ELF-1 (cell line): ENCODE data around the gene UNC5A.
A peak's percentile ranks its signal among the peaks of the same experiment; 100 is the strongest.

Experiments
- DNase-seq: peaks from one replicate; pipeline ENCODE4 v3.0.0-alpha.2; 2016; ENCODE audit warnings: low read depth, low spot score

The UNC5A gene

GRCh38 chr5:176800024-176800423 is 10.3 kb upstream of the UNC5A start:
- no peak for DNase-seq

- DNase-seq: no peak
Measured at GRCh38 chr5:176802116-176802784, 8.1 kb upstream of the UNC5A start.

GRCh38 chr5:176803068-176803942 is 7.1 kb upstream of the UNC5A start:
- DNase-seq: no peak

- peak; percentile 62 for DNase-seq
Measured at GRCh38 chr5:176803943-176804498, 6.3 kb upstream of the UNC5A start.

- DNase-seq: no peak
Measured at GRCh38 chr5:176806137-176806536, 4.2 kb upstream of the UNC5A start.

GRCh38 chr5:176809544-176810080 is 747 bp upstream of the UNC5A start:
- peak; percentile 43 for DNase-seq

- no peak for DNase-seq
Measured at GRCh38 chr5:176810687-176811501, 535 bp downstream of the UNC5A start.

GRCh38 chr5:176812269-176813259 is 2.2 kb downstream of the UNC5A start:
- DNase-seq: peak; percentile 68

- no peak for DNase-seq
Measured at GRCh38 chr5:176813587-176814312, 3.4 kb downstream of the UNC5A start.

- DNase-seq: no peak
Measured at GRCh38 chr5:176814313-176814685, 3.9 kb downstream of the UNC5A start.

GRCh38 chr5:176814836-176815438 is 4.6 kb downstream of the UNC5A start:
- DNase-seq: no peak

GRCh38 chr5:176816043-176816745 is 5.8 kb downstream of the UNC5A start:
- no peak for DNase-seq

- DNase-seq: peak; percentile 38
Measured at GRCh38 chr5:176816791-176817347, 6.5 kb downstream of the UNC5A start.

GRCh38 chr5:176817369-176817840 is 7.0 kb downstream of the UNC5A start:
- no peak for DNase-seq

- peak; percentile 91 for DNase-seq
Measured at GRCh38 chr5:176817841-176818377, 7.5 kb downstream of the UNC5A start.

GRCh38 chr5:176818391-176819098 is 8.2 kb downstream of the UNC5A start:
- DNase-seq: no peak

- DNase-seq: no peak
Measured at GRCh38 chr5:176819476-176819875, 9.1 kb downstream of the UNC5A start.
